IPS DF 6.9 (cell line): ENCODE data around the gene RAD50.
"Not testable (repeated sequence)": the region's sequence is repeated elsewhere in the genome, so short reads cannot be mapped to it uniquely, and the experiment has no call there.

Experiments
- DNase-seq: peaks from one replicate; pipeline ENCODE4 v3.0.0-alpha.2; 2013; ENCODE audit warnings: low read depth, low spot score
- H3K27ac ChIP-seq: one replicate; pipeline ENCODE4 v1.5.1; 2013; ENCODE audit warnings: low read length, control low read depth
- H3K27me3 ChIP-seq: 2 replicates; pipeline ENCODE4 v1.6.1; 2013; ENCODE audit warnings: mild to moderate bottlenecking, low read length; ENCODE audit not compliant: control insufficient read depth, insufficient read depth
- H3K36me3 ChIP-seq: 2 replicates; pipeline ENCODE4 v1.6.1; 2013; ENCODE audit warnings: low read length; ENCODE audit not compliant: control insufficient read depth, insufficient read depth
- H3K4me1 ChIP-seq: 2 replicates; pipeline ENCODE4 v1.6.1; 2013; ENCODE audit warnings: low read length; ENCODE audit not compliant: control insufficient read depth, insufficient read depth
- H3K4me3 ChIP-seq: 2 replicates; pipeline ENCODE4 v1.5.1; 2013; ENCODE audit warnings: mild to moderate bottlenecking, low read length
- H3K9me3 ChIP-seq: 2 replicates; pipeline ENCODE4 v1.6.1; 2013; ENCODE audit warnings: low read length, inconsistent platforms; ENCODE audit not compliant: control insufficient read depth, insufficient read depth
- WGBS: extraction: QIAGEN DNeasy Blood & Tissue Kit; methylation state at CpG from one replicate; pipeline ENCODE4 v1.1.7; 2013; ENCODE audit warnings: mixed read lengths, missing lambda C conversion rate; ENCODE audit not compliant: insufficient read length, insufficient coverage; 5-methylcytosine and 5-hydroxymethylcytosine counted together

The RAD50 gene

DNA sequence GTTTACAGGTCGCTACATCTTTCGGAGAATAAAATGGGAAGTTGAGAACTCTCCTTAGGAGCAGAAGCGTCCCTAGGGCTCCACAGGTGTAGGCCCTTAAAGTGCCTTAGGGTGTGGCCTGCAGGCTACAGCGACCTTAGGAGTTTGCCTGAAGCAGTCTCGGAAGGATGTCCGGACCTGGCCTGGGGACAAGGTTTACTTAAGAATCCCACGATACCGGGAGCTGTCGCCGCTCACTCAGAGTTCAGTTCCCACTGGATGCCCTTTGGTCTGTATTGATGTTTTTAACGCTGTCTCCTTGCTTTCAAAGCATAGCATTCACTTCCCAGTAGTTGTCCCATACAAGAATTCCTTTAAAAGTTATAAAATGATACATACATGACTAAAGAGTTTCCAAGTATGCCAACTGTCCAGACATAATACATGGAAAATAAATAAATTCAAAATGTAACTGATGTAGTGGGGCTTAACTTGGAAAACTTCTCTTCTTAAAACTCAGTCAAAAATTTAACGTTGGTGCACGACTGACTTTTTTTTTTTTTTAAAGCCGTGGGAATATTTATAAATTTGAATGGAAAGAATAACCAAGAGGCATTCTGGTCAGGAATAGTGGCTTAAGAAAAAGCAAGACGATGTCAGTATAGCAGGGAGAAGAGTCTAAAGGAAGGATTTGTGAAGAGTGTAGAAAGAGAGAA is 848 bp downstream of the RAD50 start:
- no peaks in the 10 kb centered on the region for H3K9me3 ChIP-seq
- H3K36me3 ChIP-seq: 0 out of 2 replicates have a peak, but pooled peaks cover 2% of the 10 kb centered on the region
- no peak for DNase-seq
- no peaks in the 10 kb centered on the region for H3K4me1 ChIP-seq
- H3K27ac ChIP-seq: no peak overlapping the region
- WGBS: 100% methylated on average over 1 of the region's 15 CpGs
- H3K27me3 ChIP-seq: no peaks in the 10 kb centered on the region
- H3K4me3 ChIP-seq: peak overlapping the region; percentile 70; the same call in 1 of the 2 replicates

DNA sequence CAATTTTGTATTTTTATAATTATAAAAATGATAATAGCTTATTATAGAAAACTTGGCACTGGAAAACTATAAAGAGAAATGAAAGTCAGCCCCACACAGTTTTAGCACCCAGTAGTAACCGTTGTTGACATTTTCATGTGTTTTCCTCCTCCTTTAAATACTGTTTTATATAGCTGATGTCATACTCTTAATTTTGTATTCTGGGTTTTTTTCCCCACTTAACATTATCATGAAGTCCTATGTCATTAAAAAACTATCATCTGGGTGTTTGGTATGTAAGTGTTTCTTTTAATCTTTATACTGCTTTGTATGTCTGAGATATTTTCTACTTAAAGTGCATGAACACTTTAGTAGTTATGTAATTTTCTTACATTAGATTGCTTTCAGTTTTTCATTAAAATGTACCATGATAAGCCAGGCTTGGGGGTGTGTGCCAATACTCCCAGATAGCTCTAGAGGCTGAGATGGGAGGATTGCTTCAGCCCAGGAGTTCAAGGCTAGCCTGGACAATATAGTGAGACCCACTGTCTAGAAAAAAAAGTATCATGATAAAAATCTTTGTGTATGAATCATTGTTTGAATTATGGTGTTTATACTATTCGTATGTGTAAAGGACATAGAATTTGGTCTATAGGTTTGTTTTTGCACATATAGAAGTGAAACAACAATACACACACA is 2.7 kb downstream of the RAD50 start:
- 0 out of 2 replicates have a peak, but pooled peaks cover 2% of the 10 kb centered on the region for H3K36me3 ChIP-seq
- no peaks in the 10 kb centered on the region for H3K27me3 ChIP-seq
- H3K4me3 ChIP-seq: no peak overlapping the region
- no peaks in the 10 kb centered on the region for H3K9me3 ChIP-seq
- WGBS: no CpG with 5 or more reads among the region's 2 CpGs
- H3K27ac ChIP-seq: no peak overlapping the region
- DNase-seq: no peak
- H3K4me1 ChIP-seq: no peaks in the 10 kb centered on the region

DNA sequence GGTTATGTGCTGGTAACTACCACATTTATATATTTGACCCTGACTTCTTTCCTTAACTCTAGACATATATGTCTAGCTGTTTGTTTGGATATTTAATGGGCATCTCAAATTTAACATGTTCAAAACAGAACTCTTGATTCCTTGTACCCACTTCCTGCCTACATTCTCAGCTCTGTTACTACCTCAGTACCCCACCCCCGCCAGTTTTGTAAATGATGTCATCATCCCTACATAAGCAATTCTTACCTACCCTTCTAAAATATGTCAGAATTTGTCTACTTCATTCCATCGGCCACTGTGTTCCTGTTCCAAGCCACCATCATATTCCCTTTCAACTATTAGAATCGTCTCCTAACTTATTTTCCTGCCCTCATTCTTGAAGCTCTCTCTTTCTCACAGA is 4.8 kb downstream of the RAD50 start:
- H3K4me1 ChIP-seq: no peaks in the 10 kb centered on the region
- no peak overlapping the region for H3K27ac ChIP-seq
- no peak overlapping the region for H3K4me3 ChIP-seq
- no peaks in the 10 kb centered on the region for H3K27me3 ChIP-seq
- 0 out of 2 replicates have a peak, but pooled peaks cover 2% of the 10 kb centered on the region for H3K36me3 ChIP-seq
- no peaks in the 10 kb centered on the region for H3K9me3 ChIP-seq
- no CpG with 5 or more reads among the region's 3 CpGs for WGBS
- no peak for DNase-seq

GRCh38 chr5:132564555-132564954 is 7.8 kb downstream of the RAD50 start:
- H3K27ac ChIP-seq, H3K4me1 ChIP-seq, H3K36me3 ChIP-seq, DNase-seq, H3K27me3 ChIP-seq, H3K9me3 ChIP-seq, H3K4me3 ChIP-seq: not testable (repeated sequence)
- no CpG with 5 or more reads among the region's 2 CpGs for whole genome bisulfite sequencing

DNA sequence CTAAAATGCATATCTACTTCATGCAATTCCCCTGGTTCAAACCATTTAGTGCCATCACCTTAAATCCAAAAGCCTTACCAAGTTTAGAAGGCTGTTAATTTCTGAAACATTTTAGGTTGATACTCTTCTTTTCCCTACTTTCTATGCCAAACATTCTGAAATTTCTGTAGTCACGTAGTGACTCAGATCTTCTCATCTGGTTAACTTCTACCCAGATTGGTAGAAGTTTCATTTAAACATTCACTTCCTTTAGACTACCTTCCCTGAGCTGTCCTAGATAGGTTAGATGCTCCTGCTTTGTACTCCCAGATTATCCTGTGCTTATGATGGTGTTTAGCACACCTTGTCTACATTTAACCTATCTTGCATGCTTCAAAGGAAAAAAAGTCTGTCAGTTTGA is 9.9 kb downstream of the RAD50 start:
- no peaks in the 10 kb centered on the region for H3K9me3 ChIP-seq
- no CpG with 5 or more reads among the region's 1 CpG for WGBS
- H3K4me3 ChIP-seq: no peak overlapping the region
- H3K4me1 ChIP-seq: no peaks in the 10 kb centered on the region
- H3K27ac ChIP-seq: no peak overlapping the region
- DNase-seq: no peak
- H3K36me3 ChIP-seq: no peaks in the 10 kb centered on the region; the same call in 1 of the 2 replicates
- H3K27me3 ChIP-seq: no peaks in the 10 kb centered on the region

- H3K4me1 ChIP-seq: no peaks in the 10 kb centered on the region
- no peaks in the 10 kb centered on the region for H3K9me3 ChIP-seq
- no peak for DNase-seq
- H3K27ac ChIP-seq: no peak overlapping the region
- no CpG with 5 or more reads among the region's 1 CpG for WGBS
- H3K27me3 ChIP-seq: no peaks in the 10 kb centered on the region
- peaks cover 3% of the 10 kb centered on the region; the same call in 1 of the 2 replicates for H3K36me3 ChIP-seq
- no peak overlapping the region for H3K4me3 ChIP-seq
Observed at GRCh38 chr5:132576123-132576522, 19.3 kb downstream of the RAD50 start.

DNA sequence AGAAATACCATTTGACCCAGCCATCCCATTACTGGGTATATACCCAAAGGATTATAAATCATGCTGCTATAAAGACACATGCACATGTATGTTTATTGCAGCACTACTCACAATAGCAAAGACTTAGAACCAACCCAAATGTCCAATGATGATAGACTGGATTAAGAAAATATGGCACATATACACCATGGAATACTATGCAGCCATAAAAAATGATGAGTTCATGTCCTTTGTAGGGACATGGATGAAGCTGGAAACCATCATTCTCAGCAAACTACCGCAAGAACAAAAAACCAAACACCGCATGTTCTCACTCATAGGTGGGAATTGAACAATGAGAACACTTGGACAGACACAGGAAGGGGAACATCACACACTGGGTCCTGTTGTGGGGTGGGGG is 27.8 kb downstream of the RAD50 start:
- DNase-seq, H3K36me3 ChIP-seq, H3K9me3 ChIP-seq, H3K4me1 ChIP-seq, H3K27me3 ChIP-seq, H3K27ac ChIP-seq, H3K4me3 ChIP-seq: not testable (repeated sequence)
- WGBS: no CpG with 5 or more reads among the region's 2 CpGs

GRCh38 chr5:132586063-132586462 is 29.3 kb downstream of the RAD50 start:
- no peak overlapping the region for H3K27ac ChIP-seq
- no peaks in the 10 kb centered on the region for H3K9me3 ChIP-seq
- H3K27me3 ChIP-seq: no peaks in the 10 kb centered on the region
- no peaks in the 10 kb centered on the region for H3K4me1 ChIP-seq
- no peak overlapping the region for H3K4me3 ChIP-seq
- no peak for DNase-seq
- no peaks in the 10 kb centered on the region for H3K36me3 ChIP-seq

GRCh38 chr5:132589467-132589866 is 32.7 kb downstream of the RAD50 start:
- no peaks in the 10 kb centered on the region for H3K9me3 ChIP-seq
- no peak overlapping the region for H3K4me3 ChIP-seq
- H3K27ac ChIP-seq: no peak overlapping the region
- H3K27me3 ChIP-seq: no peaks in the 10 kb centered on the region
- H3K36me3 ChIP-seq: no peaks in the 10 kb centered on the region
- WGBS: no CpG with 5 or more reads among the region's 1 CpG
- H3K4me1 ChIP-seq: no peaks in the 10 kb centered on the region
- DNase-seq: no peak

DNA sequence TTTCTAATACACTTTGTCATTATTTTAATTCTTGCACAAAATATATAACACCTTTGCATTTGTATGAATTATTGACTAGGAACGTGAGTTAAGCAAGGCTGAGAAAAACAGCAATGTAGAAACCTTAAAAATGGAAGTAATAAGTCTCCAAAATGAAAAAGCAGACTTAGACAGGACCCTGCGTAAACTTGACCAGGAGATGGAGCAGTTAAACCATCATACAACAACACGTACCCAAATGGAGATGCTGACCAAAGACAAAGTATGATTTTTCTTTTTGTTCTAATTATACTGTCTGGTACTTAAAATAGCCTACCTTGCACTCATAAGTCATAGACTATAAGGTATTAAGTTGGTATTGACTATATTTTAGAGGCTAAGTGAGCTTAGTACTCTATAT is 34.4 kb downstream of the RAD50 start:
- no CpG with 5 or more reads among the region's 3 CpGs for WGBS
- Histone ChIP-seq H3K27me3 (no peaks in the 10 kb centered on the region), H3K9me3 (no peaks in the 10 kb centered on the region), H3K4me3 (no peak overlapping the region), H3K27ac (no peak overlapping the region), H3K36me3 (no peaks in the 10 kb centered on the region; the same call in 1 of the 2 replicates), H3K4me1 (no peaks in the 10 kb centered on the region)
- no peak for DNase-seq

GRCh38 chr5:132592521-132592920 is 35.7 kb downstream of the RAD50 start:
- Histone ChIP-seq H3K27me3 (no peaks in the 10 kb centered on the region), H3K4me3 (no peak overlapping the region), H3K27ac (no peak overlapping the region), H3K36me3 (no peaks in the 10 kb centered on the region; the same call in 1 of the 2 replicates), H3K4me1 (no peaks in the 10 kb centered on the region), H3K9me3 (no peaks in the 10 kb centered on the region)
- no CpG with 5 or more reads among the region's 2 CpGs for WGBS
- no peak for DNase-seq
